Panc1 (cell line): ENCODE results near the gene TRMT11. TPM values are rescaled to one million over a fixed set of nuclear protein-coding genes. Genes with fewer than 3 reads are reported as not detected.

ENCODE experiments used
- ATAC-seq: fragments of 200-7000 bp; cut with Tn5 transposase; 2 replicates; pipeline ENCODE4 v1.9.1; 2020; ENCODE audit warnings: mild to moderate bottlenecking, moderate library complexity
- BruUV-seq: library from RNA; stranded (reverse); fragments of 400-500 nt; replicated peaks from 2 replicates; lab custom pipeline; 2021; lab: Mats Ljungman, UMichigan
- CTCF ChIA-PET: fragments of 300-600 bp; sonication (Branson Sonifier 250); formaldehyde crosslinking; loops from one replicate; lab custom pipeline; 2022; ENCODE audit warnings: antibody characterized with exemption; lab: Charles Lee
- POLR2A ChIA-PET: fragments of 300-600 bp; sonication (Branson Sonifier 250); formaldehyde crosslinking; loops from one replicate; lab custom pipeline; 2022; ENCODE audit warnings: antibody characterized with exemption; lab: Charles Lee
- DNase-seq: peaks from one replicate; pipeline ENCODE4 v3.0.0-alpha.2; 2010; ENCODE audit warnings: low read depth, low spot score
- H3K27ac ChIP-seq: 2 replicates; pipeline ENCODE4 v1.5.1; 2011; ENCODE audit warnings: mild to moderate bottlenecking, low read length, inconsistent platforms
- H3K27me3 ChIP-seq: fragments of 200-500 bp; sonication (Bioruptor generic); 2 replicates; pipeline ENCODE4 v1.6.0; 2014; ENCODE audit warnings: low read length, inconsistent platforms; ENCODE audit not compliant: control insufficient read depth, insufficient read depth
- H3K36me3 ChIP-seq: fragments of 200-500 bp; sonication (Bioruptor generic); 2 replicates; pipeline ENCODE4 v1.5.1; 2014; ENCODE audit warnings: inconsistent platforms, mild to moderate bottlenecking, low read length, moderate library complexity; ENCODE audit not compliant: control insufficient read depth, insufficient read depth
- H3K4me1 ChIP-seq: 2 replicates; pipeline ENCODE4 v1.5.1; 2011; ENCODE audit warnings: inconsistent platforms, mild to moderate bottlenecking, low read length, moderate library complexity; ENCODE audit not compliant: control insufficient read depth, insufficient read depth
- H3K4me3 ChIP-seq, 2 experiments: 2 replicates each; pipeline ENCODE4 v1.5.1; 2011 to 2012; ENCODE audit warnings: low read depth in 2 of 2, low read length in 2 of 2, mild to moderate bottlenecking in 2 of 2, inconsistent platforms in 1 of 2, moderate library complexity in 1 of 2
- H3K9me3 ChIP-seq: fragments of 200-500 bp; sonication (Bioruptor generic); 2 replicates; pipeline ENCODE4 v1.5.1; 2014; ENCODE audit warnings: low read depth, mild to moderate bottlenecking, inconsistent platforms, low read length, moderate library complexity; ENCODE audit not compliant: control insufficient read depth, insufficient read depth
- POLR2AphosphoS5 ChIP-seq: IDR thresholded peaks from 2 replicates; pipeline ENCODE4 v1.6.1; 2012; ENCODE audit warnings: mild to moderate bottlenecking, low read depth, low read length, moderate library complexity
- SIN3A ChIP-seq: IDR thresholded peaks from 2 replicates; pipeline ENCODE4 v1.6.1; 2012; ENCODE audit warnings: low read depth, mild to moderate bottlenecking, low read length, moderate library complexity, borderline replicate concordance; ENCODE audit not compliant: insufficient read depth
- TCF7L2 ChIP-seq: IDR thresholded peaks from 2 replicates; pipeline ENCODE4 v1.6.1; 2011; ENCODE audit warnings: mild to moderate bottlenecking, low read depth, low read length, inconsistent platforms
- in situ Hi-C: cut with HindIII; loops from 2 replicates; pipeline ENCODE4 v1.10.0; 2016; ENCODE audit warnings: low sequenced_read_pairs, low pct_unique_long_range_greater_than_20kb
- intact Hi-C: fragments of 100-400 bp; cut with micrococcal nuclease; formaldehyde crosslinking; loops from one replicate; pipeline ENCODE4 v1.10.0; 2022; ENCODE audit not compliant: unreplicated experiment
- total RNA-seq: library from RNA; stranded (reverse); gene quantifications from one replicate; pipeline ENCODE4 v1.2.1, GENCODE V29; 2021; ENCODE audit not compliant: unreplicated experiment
- TF ChIP-seq, protein P1 (sequence below), 2 experiments: IDR thresholded peaks; 2 replicates each; pipeline ENCODE4 v1.6.1; 2011 to 2012; ENCODE audit warnings: low read depth in 2 of 2, control low read depth in 1 of 2, low read length in 1 of 2, mild to moderate bottlenecking in 1 of 2, moderate library complexity in 1 of 2; ENCODE audit not compliant: insufficient read depth in 1 of 2
- TF ChIP-seq, protein P2 (sequence below): fragments of 450-650 bp; IDR thresholded peaks from 2 replicates; pipeline ENCODE4 v1.5.1; 2017; ENCODE audit warnings: mild to moderate bottlenecking

The TRMT11 gene
- total RNA-seq, 1 experiment from 2014 or later, result 34.3 TPM

DNA sequence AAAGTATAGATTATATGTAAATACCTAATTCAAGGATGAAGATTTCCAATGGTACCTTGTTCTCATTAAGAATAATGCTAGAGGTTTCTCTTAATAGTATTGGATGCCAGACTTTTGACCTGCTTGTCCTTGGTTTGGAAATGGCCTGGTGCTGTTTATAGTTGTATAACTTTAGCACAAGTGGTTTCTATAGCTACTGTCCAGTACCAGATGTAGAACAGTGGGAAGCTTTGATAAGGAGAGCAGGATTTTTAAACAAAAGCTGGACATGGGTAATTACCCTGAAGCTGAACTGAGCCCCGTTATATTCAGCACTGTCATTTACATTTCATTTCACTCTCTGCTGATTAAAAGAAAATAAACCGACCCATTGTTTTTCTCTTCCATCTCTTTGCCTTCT lies 43.7 kb downstream of the TRMT11 start:
- POLR2A ChIA-PET, result no interaction called here
- intact Hi-C loops (no loop called here), in situ Hi-C loops (no loop called here)
- Histone ChIP-seq H3K27me3 (no peaks in the 10 kb centered on the region), H3K27ac (no peak overlapping the region), H3K4me3 (no peak overlapping the region), H3K4me1 (no peaks in the 10 kb centered on the region), H3K36me3 (peaks cover 11% of the 10 kb centered on the region; the same call in 1 of the 2 replicates), H3K9me3 (no peaks in the 10 kb centered on the region)
- CTCF ChIA-PET, result no interaction called here
- DNase-seq (no peak), ATAC-seq (no peak)
- TF ChIP-seq POLR2AphosphoS5 (no peak), TCF7L2 (no peak), SIN3A (no peak)
- TF ChIP-seq, protein P1, sequence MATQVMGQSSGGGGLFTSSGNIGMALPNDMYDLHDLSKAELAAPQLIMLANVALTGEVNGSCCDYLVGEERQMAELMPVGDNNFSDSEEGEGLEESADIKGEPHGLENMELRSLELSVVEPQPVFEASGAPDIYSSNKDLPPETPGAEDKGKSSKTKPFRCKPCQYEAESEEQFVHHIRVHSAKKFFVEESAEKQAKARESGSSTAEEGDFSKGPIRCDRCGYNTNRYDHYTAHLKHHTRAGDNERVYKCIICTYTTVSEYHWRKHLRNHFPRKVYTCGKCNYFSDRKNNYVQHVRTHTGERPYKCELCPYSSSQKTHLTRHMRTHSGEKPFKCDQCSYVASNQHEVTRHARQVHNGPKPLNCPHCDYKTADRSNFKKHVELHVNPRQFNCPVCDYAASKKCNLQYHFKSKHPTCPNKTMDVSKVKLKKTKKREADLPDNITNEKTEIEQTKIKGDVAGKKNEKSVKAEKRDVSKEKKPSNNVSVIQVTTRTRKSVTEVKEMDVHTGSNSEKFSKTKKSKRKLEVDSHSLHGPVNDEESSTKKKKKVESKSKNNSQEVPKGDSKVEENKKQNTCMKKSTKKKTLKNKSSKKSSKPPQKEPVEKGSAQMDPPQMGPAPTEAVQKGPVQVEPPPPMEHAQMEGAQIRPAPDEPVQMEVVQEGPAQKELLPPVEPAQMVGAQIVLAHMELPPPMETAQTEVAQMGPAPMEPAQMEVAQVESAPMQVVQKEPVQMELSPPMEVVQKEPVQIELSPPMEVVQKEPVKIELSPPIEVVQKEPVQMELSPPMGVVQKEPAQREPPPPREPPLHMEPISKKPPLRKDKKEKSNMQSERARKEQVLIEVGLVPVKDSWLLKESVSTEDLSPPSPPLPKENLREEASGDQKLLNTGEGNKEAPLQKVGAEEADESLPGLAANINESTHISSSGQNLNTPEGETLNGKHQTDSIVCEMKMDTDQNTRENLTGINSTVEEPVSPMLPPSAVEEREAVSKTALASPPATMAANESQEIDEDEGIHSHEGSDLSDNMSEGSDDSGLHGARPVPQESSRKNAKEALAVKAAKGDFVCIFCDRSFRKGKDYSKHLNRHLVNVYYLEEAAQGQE (IDR thresholded peaks at IDR 0.05; ENCODE audit: insufficient read depth in 1 of 2, low read depth in 2 of 2, low read length in 1 of 2), result no peak
- TF ChIP-seq, protein P2, sequence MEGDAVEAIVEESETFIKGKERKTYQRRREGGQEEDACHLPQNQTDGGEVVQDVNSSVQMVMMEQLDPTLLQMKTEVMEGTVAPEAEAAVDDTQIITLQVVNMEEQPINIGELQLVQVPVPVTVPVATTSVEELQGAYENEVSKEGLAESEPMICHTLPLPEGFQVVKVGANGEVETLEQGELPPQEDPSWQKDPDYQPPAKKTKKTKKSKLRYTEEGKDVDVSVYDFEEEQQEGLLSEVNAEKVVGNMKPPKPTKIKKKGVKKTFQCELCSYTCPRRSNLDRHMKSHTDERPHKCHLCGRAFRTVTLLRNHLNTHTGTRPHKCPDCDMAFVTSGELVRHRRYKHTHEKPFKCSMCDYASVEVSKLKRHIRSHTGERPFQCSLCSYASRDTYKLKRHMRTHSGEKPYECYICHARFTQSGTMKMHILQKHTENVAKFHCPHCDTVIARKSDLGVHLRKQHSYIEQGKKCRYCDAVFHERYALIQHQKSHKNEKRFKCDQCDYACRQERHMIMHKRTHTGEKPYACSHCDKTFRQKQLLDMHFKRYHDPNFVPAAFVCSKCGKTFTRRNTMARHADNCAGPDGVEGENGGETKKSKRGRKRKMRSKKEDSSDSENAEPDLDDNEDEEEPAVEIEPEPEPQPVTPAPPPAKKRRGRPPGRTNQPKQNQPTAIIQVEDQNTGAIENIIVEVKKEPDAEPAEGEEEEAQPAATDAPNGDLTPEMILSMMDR, result no peak
- no TSS peak for BruUV-seq

DNA sequence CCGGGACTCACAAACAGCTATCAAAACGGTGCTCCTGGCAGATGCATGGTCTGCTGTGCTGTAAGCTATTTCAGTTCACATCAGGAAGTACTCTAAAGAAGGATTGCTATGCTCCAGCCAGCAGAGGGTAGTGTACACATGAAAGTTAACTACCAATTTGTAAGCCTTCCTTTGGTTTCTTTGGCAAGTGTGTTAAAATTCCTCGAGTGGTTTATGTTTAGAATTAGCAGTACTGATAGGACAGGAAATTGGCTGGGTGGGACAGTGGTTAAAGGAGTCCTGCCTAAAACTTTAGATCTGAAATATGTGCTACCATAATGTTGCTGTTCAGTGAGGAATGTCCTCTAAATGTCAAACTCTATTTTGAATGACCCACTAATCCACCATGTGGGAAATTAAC lies 47.4 kb downstream of the TRMT11 start:
- Histone ChIP-seq H3K4me3 (no peak overlapping the region), H3K27ac (no peak overlapping the region), H3K9me3 (no peaks in the 10 kb centered on the region), H3K27me3 (no peaks in the 10 kb centered on the region), H3K36me3 (peaks cover 5% of the 10 kb centered on the region; the same call in 1 of the 2 replicates), H3K4me1 (no peaks in the 10 kb centered on the region)
- intact Hi-C loops, result no loop called here
- no TSS peak for BruUV-seq
- POLR2A ChIA-PET, result interaction anchor here (0.7 kb wide), 1 partner anchor 224 kb away, joined by 5 read pairs; no protein-coding TSS in a partner anchor
- no peak for TF ChIP-seq SIN3A
- TF ChIP-seq POLR2AphosphoS5, result no peak
- TF ChIP-seq, protein P2, result peak; percentile 64
- in situ Hi-C loops, result no loop called here
- peak; percentile 94 for ATAC-seq
- DNase-seq, result no peak
- CTCF ChIA-PET, result no interaction called here
